Measurements from ENCODE around the gene ARFIP1.

The ARFIP1 gene

GRCh38 chr4:152900395-152900794 is 120.6 kb downstream of the ARFIP1 start:
- no peak for DNase-seq

GRCh38 chr4:152901205-152901604 is 121.5 kb downstream of the ARFIP1 start:
- DNase-seq, result no peak

- DNase-seq, result no peak
These were observed 123.9 kb downstream of the ARFIP1 start for GRCh38 chr4:152903658-152904057.

GRCh38 chr4:152909901-152910300 is 130.1 kb downstream of the ARFIP1 start:
- DNase-seq, result no peak

- no peak for DNase-seq
These were observed 130.8 kb downstream of the ARFIP1 start for GRCh38 chr4:152910521-152910920.

GRCh38 chr4:152917543-152918395 is 138.0 kb downstream of the ARFIP1 start:
- no peak for DNase-seq

GRCh38 chr4:152919826-152920225 is 140.1 kb downstream of the ARFIP1 start:
- no peak for DNase-seq

- DNase-seq, result no peak
These were observed 141.0 kb downstream of the ARFIP1 start for GRCh38 chr4:152920768-152921167.

- no peak for DNase-seq
These were observed 141.5 kb downstream of the ARFIP1 start for GRCh38 chr4:152921284-152921683.

- DNase-seq, result no peak
These were observed 146.1 kb downstream of the ARFIP1 start for GRCh38 chr4:152925851-152926250.

GRCh38 chr4:152926959-152927358 is 147.2 kb downstream of the ARFIP1 start:
- no peak for DNase-seq

GRCh38 chr4:152927737-152928136 is 148.0 kb downstream of the ARFIP1 start:
- DNase-seq, result no peak

- no peak for DNase-seq
These were observed 148.5 kb downstream of the ARFIP1 start for GRCh38 chr4:152928286-152928685.

- DNase-seq, result no peak
These were observed 150.1 kb downstream of the ARFIP1 start for GRCh38 chr4:152929888-152930287.

GRCh38 chr4:152935143-152935542 is 155.4 kb downstream of the ARFIP1 start:
- DNase-seq, result no peak

- no peak for DNase-seq
These were observed 156.1 kb downstream of the ARFIP1 start, which contains the start of gene FHDC1 for GRCh38 chr4:152935631-152936445. Gene FHDC1, plus strand, starts transcription at chr4:152936323. Its CDS starts 6,735 bp downstream, at chr4:152943058.

- DNase-seq, result peak; percentile 49
These were observed 156.9 kb downstream of the ARFIP1 start for GRCh38 chr4:152936446-152937335.

- peak; percentile 72 for DNase-seq
These were observed 157.8 kb downstream of the ARFIP1 start for GRCh38 chr4:152937336-152938236.

GRCh38 chr4:152938237-152938947 is 158.6 kb downstream of the ARFIP1 start:
- DNase-seq, result no peak

- no peak for DNase-seq
These were observed 159.9 kb downstream of the ARFIP1 start for GRCh38 chr4:152939621-152940020.

- no peak for DNase-seq
These were observed 160.7 kb downstream of the ARFIP1 start for GRCh38 chr4:152940461-152940860.

Data from femur (tissue), 1 donor.